VCaP (cell line): ENCODE data around the gene TREM1.

ENCODE experiments used
- H3K27ac ChIP-seq: fragments of 450-650 bp; 2 replicates; pipeline ENCODE4 v1.5.1; 2017
- TF ChIP-seq, protein P1 (sequence below): fragments of 450-650 bp; conservative IDR thresholded peaks from 2 replicates; pipeline ENCODE4 v1.5.1; 2017; ENCODE audit warnings: mild to moderate bottlenecking, moderate library complexity

The TREM1 gene

DNA sequence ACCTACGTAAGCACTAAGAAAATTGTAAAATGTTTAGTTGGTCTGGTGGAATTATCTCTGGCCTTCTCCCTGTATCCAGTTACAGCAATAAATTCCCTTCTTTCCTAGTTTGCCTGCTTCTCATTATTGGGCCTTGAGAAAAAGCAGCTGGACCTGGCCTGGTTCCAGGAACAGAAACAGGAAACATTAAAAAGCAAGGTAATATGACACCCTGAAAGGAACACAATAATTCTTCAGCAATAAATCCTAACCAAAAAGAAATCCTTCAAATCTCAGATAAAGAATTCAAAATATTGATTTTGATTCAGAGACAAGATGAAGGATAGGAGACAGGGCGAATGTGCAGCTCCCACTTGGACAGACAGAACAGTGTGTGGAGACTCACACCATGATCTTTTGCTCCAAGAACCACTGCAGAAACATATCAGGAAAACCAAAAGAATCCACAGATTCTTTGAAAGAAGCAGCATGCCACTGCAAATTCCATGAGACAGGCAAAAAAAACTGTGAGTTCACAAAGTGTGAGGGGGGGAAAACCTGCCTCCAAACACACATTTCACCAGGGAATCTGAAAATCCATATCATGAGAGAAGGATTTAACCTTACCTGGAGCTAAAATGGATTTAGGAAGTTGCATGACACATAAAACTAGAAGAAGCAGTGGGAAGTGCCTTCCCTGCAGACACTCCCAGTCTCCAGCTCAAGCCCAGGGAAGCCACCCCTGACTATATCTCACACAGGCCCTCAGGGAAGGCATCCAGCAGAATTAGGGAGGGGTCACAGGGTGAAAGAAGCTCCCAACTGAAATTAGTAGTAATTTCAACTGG lies 28.9 kb downstream of the TREM1 start:
- TF ChIP-seq, protein P1, sequence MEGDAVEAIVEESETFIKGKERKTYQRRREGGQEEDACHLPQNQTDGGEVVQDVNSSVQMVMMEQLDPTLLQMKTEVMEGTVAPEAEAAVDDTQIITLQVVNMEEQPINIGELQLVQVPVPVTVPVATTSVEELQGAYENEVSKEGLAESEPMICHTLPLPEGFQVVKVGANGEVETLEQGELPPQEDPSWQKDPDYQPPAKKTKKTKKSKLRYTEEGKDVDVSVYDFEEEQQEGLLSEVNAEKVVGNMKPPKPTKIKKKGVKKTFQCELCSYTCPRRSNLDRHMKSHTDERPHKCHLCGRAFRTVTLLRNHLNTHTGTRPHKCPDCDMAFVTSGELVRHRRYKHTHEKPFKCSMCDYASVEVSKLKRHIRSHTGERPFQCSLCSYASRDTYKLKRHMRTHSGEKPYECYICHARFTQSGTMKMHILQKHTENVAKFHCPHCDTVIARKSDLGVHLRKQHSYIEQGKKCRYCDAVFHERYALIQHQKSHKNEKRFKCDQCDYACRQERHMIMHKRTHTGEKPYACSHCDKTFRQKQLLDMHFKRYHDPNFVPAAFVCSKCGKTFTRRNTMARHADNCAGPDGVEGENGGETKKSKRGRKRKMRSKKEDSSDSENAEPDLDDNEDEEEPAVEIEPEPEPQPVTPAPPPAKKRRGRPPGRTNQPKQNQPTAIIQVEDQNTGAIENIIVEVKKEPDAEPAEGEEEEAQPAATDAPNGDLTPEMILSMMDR, result no peak
- peak overlapping the region; percentile 97 for H3K27ac ChIP-seq

DNA sequence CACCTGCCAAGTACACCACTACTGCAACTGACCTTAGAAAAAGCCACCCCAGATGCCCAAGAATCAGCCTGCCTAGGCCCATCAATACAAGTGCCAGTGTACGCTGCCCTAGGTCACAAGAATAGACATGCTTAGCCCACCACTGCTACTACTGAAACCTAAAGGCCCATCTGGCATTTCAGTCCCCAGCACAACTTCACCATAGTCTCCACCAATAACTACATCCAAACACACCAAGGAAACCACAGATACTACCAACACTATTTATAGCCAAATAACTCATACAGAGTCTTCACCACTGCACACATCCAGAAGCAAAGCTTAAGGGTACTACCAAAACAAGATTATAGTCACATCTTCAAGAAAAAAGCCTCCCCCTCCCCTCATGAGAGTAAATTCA lies 30.1 kb downstream of the TREM1 start:
- peak overlapping the region; percentile 97 for H3K27ac ChIP-seq

DNA sequence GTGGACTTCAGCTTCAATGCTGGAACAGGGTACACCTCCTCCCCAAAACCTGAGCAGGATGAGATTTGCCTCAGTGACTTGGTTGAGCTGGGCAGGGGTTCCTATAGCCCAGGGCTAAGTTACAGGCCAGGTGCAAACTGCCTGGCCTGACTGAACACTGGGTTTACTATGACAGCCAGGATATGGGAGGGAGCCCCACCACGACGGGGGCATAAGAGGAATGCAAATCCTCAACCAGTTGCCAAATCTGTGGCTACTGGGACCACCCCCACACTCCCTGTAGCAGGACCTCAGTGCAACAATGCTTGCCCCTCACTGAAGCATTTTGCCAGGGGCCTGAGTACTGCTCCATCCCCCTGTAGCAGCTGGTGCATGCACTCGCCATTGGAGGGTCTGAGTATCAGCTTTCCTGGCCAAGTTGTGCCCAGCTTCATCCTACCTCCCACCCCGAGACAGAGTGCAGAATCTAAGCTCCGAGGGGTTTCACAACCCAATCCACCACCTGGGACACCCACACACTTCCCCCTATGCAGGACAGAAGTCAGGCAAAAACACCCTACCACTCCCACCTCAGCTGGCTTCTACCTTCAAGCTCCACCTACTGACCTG lies 30.7 kb downstream of the TREM1 start:
- TF ChIP-seq, protein P1, result no peak
- peak overlapping the region; percentile 97 for H3K27ac ChIP-seq

More for the DNA sequence above, 30.1 kb downstream of the TREM1 start:
- TF ChIP-seq, protein P1, result no peak

DNA sequence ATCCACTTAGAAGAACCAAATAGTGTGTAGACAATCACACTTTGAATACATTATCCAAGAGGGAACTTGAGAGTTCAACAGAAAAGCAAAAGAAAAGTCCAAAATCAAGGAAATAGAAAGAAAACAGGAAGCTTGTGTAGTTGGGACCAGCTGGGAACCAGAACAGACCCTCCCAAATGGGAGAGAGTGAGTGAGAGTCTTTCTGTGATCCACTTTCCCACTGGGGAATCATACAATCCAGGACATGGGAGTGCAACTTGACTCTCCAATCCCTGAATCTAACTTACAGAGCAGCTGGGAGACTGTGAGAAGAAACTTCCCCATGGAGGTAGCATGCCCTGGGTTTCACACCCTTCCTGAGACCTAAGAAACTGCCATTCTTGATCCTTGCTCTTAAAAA lies 31.4 kb downstream of the TREM1 start:
- TF ChIP-seq, protein P1, result no peak
- H3K27ac ChIP-seq, result peak overlapping the region; percentile 97

DNA sequence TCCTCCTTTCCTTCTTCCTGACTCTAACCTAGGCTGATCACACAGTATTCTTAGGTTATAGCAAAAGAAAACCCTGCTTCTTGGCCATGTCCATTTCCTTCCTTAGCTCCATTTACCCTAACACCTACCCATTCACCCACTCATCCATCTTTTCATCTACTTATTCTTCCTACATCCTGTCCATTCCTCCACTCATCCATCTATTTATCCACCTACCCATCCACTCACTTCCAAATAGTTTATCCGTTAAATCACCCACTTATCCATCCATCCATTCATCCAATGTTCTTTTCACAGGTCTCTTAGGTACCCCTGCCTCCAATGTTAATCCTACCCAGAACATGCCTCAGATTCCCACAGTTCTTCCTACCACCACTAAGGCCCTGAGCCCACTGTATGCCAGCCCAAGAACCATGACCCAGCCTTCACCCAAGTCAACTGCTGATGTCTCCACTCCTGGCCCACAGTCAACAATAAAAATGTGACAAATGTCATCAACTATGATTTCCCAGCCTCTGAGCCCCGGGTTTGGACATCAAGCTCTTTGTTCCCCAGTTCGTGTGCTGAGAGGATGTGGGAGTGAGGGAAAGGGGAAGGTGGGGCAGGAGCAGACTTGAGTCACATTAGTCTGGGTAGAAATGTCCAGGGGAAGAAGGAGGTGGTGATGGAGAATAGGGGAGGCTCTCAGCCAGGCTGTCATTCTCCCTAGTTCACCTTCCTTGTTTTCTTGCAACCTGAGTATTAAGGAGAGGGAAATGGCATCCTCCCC lies 33.9 kb downstream of the TREM1 start:
- H3K27ac ChIP-seq, result no peak overlapping the region
- TF ChIP-seq, protein P1, result no peak

DNA sequence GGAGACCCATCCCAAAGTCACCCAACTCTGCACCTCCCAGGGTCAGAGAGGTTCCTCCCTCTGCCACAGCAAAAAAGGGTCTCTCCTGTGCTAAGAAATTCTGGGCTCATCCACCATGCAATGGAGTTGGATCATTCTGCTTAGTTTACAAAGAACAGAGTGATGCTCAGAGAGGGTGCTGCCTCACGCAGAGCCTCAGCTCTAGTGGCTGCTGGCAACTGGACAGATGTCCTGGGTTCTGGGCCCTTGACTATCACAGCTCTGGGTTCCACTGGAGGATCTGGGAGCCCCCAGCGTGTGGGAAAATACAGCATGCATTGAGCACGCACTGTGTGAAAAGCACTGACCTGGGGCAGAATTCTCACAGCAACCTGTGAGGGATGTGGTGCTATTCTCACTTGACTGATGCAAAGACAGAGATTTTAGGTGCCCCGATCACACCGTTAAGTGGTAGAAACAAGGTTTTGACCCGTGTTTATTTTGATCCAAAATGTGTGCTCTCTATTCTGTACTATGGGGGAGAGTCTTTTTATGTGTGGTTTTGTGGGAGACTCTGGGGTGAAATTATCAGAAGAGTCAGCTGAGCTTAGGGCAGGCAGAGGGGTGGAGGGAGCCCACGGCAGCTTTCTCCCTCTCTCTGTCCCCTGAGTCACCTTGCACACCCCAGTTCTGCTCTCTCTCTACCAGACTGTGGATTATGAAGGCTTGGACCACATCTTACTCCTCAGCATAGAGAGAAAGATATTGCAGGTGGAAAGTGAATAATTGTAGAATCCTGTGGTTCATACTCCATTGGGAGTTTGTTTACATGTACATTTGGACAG lies 38.4 kb downstream of the TREM1 start:
- H3K27ac ChIP-seq, result no peak overlapping the region
- TF ChIP-seq, protein P1, result no peak
